Choroid plexus epithelial cell (primary cell): ENCODE results near the gene PEA15.

ENCODE experiments used
- DNase-seq: peaks from one replicate; pipeline ENCODE4 v3.0.0-alpha.2; 2010; ENCODE audit warnings: low read depth
- H3K4me3 ChIP-seq: 2 replicates; pipeline ENCODE4 v1.5.1; 2011; ENCODE audit warnings: low read depth, mild to moderate bottlenecking, control low read depth, low read length, moderate library complexity
- TF ChIP-seq, protein P1 (sequence below): conservative IDR thresholded peaks from 2 replicates; pipeline ENCODE4 v1.5.1; 2011; ENCODE audit warnings: low read depth, mild to moderate bottlenecking, control low read depth, inconsistent platforms, low read length, moderate library complexity

Gene PEA15

DNA sequence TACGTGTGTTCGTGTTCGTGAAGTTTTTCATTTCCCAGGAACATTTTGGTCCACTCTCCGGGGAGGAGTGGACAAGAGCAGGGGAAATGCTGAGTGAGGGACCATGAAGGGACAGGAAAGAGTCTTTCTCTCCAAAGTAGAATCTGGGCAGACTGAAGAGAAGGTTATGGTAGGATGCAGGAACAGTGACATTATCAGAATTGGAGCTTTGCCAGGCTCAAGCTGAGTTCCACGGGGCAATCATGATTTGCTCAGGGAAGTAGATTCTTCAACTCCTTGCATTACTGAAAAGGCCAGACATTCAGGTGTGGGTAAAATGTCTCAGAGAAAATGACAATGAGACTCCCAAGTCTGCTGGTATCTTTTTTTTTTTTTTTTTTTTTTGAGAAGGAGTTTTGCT is 37.2 kb upstream of the PEA15 start:
- TF ChIP-seq, protein P1, sequence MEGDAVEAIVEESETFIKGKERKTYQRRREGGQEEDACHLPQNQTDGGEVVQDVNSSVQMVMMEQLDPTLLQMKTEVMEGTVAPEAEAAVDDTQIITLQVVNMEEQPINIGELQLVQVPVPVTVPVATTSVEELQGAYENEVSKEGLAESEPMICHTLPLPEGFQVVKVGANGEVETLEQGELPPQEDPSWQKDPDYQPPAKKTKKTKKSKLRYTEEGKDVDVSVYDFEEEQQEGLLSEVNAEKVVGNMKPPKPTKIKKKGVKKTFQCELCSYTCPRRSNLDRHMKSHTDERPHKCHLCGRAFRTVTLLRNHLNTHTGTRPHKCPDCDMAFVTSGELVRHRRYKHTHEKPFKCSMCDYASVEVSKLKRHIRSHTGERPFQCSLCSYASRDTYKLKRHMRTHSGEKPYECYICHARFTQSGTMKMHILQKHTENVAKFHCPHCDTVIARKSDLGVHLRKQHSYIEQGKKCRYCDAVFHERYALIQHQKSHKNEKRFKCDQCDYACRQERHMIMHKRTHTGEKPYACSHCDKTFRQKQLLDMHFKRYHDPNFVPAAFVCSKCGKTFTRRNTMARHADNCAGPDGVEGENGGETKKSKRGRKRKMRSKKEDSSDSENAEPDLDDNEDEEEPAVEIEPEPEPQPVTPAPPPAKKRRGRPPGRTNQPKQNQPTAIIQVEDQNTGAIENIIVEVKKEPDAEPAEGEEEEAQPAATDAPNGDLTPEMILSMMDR = no peak
- DNase-seq = no peak
- H3K4me3 ChIP-seq = no peak overlapping the region

DNA sequence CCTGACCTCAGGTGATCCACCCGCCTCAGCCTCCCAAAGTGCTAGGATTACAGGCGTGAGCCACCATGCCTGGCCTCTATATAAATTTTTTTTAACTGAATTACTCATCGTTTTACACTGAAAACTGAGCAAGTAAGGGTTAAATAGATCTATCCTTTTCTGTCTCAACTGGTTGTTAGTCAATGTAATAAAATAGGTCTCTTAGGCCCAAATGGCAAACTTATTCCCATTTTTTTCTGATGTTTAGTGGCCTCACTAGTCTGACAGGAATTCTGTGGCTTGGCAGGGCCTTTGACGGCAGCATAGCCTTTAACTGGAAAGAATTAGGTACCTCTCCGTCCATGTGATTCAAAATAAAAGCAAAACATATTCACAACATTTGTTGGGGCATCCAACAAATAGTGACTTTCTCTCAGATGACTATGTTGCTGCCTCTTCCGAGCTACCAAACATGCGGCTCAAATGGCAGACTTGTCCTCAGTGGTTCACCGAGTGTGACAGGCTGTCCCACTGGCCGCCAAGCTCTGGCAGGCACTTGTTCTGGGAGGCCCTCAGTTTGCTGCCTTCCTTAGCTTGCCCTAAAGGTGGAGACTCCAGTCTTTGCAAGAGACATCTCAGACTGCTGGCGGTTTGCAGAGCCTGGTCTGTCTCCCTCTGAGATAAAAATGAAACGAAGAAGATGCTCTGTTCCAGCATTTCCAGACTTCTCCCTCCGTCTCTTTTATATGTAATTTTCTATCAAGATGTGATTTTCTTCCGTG is 36.4 kb upstream of the PEA15 start:
- TF ChIP-seq, protein P1 = peak; percentile 38

DNA sequence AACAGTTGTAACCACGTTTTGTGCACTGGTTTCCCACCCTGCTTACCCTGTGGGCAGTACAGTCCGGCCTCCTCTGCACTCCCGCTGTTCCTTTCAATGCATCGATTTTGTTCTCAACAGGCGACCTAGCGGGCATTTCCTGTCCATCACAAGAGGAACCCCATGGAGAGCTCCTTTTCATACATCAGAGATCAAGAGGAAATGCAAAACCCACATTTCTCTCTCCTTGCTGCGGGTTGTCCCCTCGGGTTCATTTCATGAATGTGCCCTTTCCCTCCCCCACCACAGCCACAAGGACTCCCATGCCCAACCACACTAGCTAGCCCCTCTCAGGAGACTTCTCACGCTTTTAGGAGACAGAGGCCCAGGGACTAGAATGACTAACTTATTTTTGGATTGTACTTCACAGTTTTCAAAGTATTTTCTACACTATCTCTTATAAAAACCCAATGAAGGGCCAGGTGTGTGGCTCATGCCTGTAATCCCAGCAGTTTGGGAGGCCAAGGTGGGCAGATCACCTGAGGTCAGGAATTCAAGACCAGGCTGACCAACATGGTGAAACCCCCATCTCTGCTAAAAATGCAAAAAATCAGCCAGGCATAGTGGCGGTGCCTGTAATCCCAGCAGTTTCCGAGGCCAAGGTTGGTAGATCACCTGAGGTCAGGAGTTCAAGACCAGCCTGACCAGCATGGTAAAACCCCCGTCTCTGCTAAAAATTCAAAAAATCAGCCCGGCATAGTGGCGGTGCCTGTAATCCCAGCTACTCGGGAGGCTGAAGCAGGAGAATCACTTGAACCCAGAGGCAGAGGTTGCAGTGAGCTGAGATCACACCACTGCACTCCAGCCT is 35.4 kb upstream of the PEA15 start:
- H3K4me3 ChIP-seq = no peak overlapping the region
- TF ChIP-seq, protein P1 = no peak
- DNase-seq = peak; percentile 74

More for the DNA sequence above, 36.4 kb upstream of the PEA15 start:
- peak; percentile 55 for DNase-seq
- no peak overlapping the region for H3K4me3 ChIP-seq

DNA sequence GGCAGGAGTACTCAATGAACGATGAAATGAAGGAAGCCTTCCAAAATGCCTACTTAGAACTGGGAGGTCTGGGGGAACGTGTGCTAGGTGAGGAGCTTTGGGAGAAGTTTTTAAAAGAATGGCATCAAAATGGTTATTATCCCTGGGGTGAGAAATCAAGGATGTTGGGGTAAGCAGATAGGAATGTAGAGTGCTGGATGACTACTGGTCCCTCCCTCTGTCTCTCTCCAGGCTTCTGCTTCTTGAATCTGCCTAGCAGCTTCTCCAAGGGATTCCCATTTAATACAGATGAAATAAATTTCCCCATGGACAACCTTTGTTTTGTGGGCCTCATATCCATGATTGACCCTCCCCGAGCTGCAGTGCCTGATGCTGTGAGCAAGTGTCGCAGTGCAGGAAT is 33.8 kb upstream of the PEA15 start:
- H3K4me3 ChIP-seq = no peak overlapping the region
- TF ChIP-seq, protein P1 = no peak
- peak; percentile 52 for DNase-seq

DNA sequence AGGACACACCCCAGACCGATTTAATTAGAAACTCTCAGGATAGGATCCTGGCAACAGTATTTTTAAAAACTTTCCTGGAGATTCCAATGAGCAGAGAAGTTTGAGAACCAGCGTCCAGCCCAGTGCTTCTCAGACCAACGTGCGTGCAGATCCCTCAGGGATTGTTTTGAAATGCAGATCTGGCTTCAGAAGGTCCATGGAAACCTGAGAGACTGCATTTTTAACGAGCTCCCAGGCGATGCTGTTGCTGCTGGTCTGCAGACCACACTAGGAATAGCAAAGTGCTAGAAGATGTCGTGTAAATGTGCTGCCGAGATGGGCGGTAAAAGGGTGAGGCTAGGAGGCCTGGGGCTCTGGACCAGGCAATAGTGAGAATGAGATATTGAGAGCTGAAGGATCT is 33.2 kb upstream of the PEA15 start:
- no peak overlapping the region for H3K4me3 ChIP-seq
- TF ChIP-seq, protein P1 = no peak
- DNase-seq = no peak

DNA sequence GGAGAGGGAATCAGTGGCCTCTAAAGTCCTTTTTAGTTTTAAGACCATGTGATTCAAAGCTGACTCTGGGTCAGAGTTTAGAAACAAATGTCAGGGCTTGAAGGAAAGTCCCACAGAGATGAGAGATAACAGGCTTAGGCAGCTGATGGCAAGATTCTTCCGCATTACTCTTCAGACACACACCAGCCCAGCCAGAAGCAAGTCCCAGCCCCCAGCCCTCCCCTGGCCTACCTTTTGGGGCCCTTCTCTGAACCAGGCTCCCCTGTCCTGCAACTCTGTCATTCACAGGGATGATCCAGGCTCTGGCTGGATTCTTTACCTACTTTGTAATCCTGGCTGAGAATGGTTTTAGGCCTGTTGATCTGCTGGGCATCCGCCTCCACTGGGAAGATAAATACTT is 28.0 kb upstream of the PEA15 start:
- TF ChIP-seq, protein P1 = no peak
- H3K4me3 ChIP-seq = no peak overlapping the region
- no peak for DNase-seq
